Renal cortical epithelial cell (primary cell): Measurements from ENCODE around the gene TEX9. TPM values are rescaled to one million over a fixed set of nuclear protein-coding genes. Genes with fewer than 3 reads are reported as not detected.
"Not testable (repeated sequence)": the region's sequence is repeated elsewhere in the genome, so short reads cannot be mapped to it uniquely, and the experiment has no call there.

Experiments
- DNase-seq: peaks from one replicate; pipeline ENCODE4 v3.0.0-alpha.2; 2011; ENCODE audit warnings: low read depth
- total RNA-seq: library from RNA; depleted of rRNA; stranded (reverse); fragments of >200 nt; gene quantifications from 2 replicates; pipeline ENCODE4 v1.2.3, GENCODE V29; 2014

Gene TEX9
- total RNA-seq: 7.5 and 34.4 TPM in 2 replicates

DNA sequence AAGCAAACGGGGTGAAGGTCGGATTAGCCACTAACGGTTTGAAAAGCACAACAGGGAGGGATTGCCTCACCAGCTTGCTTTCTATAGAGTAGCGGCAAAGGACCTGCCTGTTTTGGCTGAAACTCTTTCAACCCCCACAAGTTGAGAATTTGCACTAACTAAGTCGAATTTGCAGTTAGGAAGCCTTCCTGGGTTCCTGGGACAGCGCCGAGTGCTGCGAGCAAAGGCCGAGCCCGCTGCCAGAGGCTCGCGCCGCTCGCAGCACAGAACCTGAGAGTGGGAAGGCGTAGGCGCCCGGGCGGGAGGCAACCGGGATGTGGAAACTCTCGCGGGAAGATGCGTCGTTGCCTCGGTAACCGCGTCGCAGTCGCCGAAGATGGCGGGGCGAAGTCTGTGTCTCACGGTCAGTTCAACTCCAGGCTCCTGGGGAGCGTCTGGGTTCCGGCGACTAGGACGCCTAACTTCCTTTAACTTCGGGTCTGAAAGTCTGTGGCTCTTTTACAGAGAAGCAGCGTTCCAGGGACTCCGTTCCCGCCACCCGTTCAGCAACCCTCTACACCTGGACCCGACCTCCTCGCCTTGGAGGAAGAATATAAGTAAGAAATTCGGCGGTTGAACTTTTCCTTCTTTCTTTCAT, at the start of gene TEX9:
Gene TEX9 (plus strand): TSS at position 352 of the 637 bp plus-strand sequence. CDS start 25 bp downstream, at position 377.
- peak; percentile 76 for DNase-seq

DNA sequence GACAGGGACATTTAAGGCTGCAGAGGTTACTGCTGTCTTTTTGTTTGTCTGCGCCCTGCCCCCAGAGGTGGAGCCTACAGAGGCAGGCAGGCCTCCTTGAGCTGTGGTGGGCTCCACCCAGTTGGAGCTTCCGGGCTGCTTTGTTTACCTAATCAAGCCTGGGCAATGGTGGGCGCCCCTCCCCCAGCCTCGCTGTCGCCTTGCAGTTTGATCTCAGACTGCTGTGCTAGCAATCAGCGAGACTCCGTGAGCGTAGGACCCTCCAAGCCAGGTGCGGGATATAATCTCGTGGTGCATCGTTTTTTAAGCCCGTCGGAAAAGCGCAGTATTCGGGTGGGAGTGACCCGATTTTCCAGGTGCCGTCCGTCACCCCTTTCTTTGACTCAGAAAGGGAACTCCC, 48.7 kb upstream of the TEX9 start:
- not testable (repeated sequence) for DNase-seq

DNA sequence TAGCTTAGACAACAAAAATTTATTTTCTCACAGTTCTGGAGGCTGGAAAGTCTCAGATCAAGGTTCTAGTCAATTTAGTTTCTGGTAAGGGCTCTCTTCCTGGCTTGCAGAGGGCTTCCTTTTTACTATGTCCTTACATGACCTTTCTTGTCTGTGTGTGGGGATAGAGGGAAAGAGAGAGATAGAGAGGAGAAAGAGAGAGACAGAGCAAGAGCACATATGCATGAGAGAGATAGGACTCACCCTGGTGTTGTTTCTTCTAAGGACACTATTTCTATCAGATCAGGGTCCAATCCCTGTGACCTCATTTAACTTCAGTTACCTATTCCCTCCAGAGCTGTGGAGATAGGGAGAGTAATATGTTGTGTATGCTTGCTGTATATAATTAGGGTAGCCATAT, 44.9 kb upstream of the TEX9 start:
- no peak for DNase-seq

DNA sequence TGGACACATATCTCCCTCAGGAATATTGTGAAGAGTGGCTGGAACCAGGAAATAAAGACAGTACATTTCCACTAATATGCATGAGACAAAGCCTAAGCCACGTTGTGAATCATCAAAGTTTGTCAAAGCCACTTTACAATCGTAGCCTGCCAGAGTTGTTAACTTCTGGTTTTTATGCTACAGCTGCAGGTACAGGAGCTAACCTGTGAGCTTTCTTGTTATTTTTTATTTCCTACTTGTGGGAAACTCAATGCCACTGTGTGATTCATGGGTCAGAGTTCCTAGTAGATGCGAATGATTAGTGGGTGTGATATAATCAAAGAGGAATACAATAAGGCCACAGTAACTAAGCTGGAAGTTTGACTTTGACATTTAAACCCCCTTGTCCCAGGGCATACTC, 44.4 kb upstream of the TEX9 start:
- DNase-seq: peak; percentile 30

DNA sequence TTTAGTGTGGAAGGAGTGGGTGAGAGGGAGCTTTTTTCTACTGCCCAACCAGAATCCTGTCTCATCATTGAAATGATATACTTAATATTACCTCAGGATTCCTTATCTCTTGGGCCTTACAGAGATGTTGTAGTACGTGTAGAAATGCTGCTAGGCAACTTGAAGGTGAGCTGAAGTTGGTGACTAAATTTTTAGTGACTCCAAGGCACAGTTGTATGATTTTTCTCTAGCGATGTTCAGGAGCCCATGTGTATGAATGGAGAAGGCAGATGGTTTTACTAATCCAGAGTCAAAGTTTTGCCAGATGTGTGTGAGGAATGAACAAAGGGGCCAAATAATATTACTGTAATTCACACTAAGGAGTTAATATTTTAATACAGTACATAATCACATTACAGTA, 42.8 kb upstream of the TEX9 start:
- DNase-seq: no peak

DNA sequence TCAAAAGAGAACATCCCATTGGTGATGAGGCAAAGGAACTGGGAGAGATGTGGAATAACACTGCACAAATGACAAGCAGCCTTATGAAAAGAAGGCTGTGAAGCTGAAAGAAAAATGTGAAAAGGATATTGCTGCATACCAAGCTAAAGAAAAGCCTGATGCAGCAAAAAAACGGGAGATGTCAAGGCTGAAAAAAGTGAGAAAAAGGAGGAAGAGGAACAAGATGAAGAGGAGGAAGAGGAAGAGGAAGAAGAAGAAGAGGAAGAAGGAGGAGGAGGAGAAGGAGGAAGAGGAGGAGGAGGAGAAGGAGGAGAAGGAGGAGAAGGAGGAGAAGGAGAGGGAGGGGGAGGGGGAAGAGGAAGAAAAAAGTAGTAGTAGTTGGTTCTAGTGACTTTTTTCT, 41.8 kb upstream of the TEX9 start:
- no peak for DNase-seq

DNA sequence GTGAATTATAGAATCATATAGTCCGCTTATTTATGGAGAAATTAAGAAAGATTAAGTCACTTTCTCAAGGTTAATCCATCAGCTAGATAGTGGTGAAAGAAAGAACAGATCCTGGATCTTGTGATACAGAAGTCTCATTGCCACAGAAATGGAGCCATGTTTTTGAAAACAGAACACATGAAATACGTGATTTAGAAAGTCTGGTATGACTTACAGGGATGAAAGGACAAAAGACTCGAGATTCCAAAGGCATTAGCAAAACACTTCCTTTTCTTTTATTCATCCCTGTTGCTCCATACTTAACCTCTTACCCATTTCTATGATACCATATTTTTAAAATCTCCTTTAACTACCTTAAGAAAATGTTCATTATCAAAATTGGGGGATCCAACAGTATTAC, 40.0 kb upstream of the TEX9 start:
- DNase-seq: no peak

DNA sequence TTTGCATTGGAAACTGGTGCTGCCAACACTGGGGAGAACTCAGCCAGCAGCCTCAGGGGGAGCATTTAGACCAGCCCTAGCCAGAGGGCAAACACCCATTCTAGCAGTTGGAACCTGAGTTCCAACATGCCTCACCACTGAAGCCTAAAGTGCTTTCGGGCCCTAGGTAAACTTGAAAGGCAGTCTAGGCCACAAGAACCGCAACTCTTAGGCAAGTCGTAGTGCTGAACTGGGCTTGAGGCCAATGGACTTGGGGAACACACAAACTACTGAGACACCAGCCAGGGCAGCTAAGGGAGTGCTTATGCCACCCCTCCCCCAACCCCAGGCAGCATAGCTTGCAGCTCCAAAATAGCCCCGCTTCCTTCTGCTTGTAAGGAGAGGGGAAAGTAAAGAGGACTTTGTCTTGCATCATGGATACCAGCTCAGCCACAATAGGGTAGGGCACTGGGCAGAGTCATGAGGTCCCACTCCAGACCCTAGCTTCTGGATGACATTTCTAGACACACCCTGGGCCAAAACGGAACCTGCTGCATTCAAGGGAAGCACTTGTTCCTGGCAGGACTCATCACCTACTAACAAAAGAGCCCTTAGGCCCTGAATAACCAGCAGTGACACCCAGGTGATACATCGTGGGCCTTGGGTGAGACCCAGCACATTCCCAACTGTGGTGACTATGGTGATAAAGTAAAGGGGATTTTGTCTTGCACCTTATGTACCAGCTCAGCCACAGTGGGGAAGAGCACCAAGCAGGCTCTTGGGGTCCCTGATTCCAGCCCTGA, 37.3 kb upstream of the TEX9 start:
- no peak for DNase-seq

DNA sequence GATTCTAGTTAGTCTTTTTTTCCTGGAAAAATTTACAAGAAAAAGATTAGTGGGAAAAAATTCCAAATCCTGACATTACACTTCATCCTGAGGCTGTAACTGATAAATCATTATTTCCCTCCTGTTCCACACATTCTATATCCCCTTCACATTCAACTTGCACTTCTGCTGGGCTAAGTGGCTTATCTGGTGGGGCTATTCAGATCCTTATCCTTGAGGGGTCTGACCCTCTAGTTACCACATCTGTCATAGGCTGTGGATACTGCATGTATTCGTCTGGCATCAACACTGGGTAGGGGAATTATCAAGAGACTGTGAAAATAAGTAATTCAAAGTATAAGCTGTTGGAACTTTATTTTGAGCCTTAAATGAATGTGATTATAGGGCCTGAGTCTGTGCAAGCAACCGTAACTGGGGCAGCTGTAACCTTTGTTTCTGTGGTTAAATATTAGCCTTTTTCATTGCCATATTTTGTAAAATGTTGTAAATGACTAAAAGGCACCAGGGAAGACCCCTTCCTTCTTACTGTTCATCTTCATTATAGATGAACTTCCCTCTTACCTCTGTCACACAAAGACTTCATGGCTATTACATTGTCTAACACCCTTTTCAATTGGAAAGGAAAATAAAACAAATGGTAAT, 28.0 kb upstream of the TEX9 start:
- DNase-seq: peak; percentile 30

DNA sequence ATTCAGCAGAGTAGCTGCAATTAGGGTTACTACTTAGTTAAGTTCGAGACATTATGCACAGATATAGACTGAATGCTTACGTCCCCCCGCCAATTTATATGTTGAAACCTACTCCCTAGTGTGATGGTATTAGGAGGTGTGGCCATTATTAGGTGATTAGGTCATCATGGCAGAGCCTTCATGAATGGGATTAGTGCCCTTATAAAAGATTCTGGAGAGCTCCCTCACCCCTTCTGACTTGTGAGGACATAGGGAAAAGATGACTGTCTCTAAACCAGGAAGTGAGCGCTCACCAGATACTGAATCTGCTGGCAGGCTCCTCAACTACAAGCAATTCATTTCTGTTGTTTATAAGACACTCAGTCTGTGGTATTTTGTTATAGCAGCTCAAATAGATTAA, 25.6 kb upstream of the TEX9 start:
- no peak for DNase-seq

DNA sequence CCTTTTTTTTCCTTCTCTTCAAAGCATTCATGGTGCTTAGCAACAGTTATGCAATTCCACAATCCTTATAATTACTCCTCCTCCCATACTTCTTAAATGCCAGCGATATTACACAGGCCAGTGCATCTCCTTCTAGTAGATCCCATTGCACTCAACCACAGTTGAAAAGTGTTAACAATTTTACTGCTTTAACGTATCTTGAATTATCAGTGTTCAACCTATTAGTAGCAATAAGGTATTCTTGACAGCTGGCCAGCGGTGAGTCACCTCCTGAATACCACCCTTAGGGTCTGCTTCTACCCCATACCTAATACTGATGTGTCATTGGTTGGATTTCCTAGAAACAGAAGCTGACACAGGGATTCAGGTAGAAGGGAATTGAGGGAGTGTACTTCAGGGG, 24.0 kb upstream of the TEX9 start:
- peak; percentile 55 for DNase-seq

DNA sequence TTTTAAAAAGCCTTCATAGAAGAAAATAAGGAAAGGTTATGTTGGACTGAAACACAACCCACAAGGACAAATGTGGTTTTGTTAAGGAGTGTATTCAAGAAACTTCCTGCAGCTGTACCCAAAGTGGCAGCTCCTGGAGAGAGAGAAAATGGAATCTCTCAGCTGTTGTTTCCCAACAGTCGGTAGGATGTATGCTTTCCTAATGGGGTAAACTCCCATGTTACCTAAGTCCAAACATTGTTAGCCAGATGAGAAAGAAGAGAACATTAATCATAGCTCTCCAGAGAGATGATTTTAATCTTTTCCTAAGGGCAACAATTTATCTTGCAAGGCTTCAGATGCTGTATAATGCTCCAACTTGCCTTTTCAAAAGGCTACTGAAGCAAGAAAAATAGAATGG, 22.6 kb upstream of the TEX9 start:
- DNase-seq: no peak

DNA sequence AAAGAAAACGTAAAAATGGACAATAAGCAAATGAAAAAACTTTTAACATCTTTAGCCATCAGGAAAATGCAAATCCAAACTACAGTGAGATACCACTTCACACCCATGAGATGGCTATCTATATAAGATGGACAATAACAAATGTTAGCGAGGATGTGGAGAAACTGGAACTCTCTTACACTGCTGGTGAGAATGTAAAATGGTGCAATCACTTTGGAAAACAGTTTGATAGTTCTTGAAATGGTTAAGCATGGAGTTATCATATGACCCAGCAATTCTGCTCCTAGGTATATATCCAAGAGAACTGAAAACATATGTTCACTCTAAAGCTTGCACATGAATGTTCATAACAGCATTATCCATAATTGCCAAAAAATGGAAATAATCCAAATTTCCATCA, 21.3 kb upstream of the TEX9 start:
- no peak for DNase-seq

DNA sequence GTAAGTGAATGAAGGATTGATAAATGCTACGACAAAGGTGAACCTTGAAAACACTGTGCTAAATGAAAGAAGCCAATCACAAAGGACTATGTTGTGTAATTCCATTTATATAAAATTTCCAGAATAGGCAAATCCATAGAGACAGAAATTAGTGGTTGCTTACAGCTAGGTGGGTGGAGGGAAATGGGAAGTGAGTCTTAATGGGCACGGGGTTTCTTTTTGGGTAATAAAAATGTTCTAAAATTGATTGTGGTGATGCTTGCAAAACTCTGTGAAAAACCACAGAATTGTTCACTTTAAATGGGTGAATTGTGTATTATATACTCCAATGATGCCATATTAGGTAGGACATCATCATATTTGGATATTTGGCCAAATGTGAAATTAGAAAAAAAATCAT, 20.9 kb upstream of the TEX9 start:
- DNase-seq: no peak

DNA sequence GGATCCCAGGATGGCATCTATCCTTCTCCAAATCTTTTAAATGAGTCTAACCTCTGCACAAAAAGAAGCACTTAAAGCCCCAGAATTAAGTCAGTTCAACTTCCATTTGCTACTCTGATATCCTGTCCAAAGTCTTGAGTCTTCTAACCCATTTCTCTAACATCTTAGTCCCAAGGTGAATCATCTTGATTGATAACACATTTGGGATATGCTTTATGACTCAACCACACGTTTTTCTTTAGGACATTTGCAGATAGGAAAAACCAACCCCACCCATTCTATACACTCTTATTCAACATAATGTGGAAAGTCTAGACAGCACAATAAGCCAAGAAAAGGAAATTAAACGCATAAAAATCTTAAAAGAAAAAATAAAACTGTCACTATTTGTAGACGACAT, 18.8 kb upstream of the TEX9 start:
- no peak for DNase-seq

DNA sequence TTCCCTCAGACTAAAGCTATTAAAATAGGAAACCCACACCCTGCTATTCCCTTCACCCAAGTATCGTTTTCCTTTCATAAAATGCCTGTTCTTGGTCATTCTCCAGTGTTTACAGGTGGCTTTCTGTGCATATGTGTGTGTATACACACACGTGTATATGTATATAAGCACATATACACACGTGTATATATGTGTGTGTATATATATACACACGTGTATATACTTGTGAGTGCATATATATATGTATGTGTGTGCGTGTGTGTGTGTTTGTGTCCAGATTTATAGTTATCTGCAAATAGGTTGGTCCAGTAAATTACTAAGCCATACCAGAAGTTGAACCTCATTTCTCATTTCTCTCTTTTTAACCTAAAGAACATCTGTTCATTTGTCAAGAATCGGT, 15.7 kb upstream of the TEX9 start:
- DNase-seq: no peak

DNA sequence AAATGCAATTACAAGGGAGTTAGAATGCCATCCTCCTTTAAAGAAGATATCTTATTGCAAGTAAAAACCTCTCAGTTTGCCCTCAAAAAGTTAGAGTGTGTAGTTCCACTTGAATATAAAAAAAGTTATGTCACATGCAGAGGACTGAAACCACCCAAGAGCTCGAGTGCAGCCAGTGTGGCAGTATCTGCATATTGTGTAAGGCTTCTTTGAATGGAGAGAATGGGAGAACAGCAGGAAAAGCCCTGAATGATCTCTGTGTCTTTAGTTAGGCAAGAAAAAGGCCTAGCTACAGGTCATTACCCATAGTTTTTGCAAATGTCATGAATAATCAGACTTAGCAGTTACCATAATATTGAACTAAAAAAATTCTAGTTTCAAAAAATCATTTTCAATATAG, 13.9 kb upstream of the TEX9 start:
- DNase-seq: no peak

DNA sequence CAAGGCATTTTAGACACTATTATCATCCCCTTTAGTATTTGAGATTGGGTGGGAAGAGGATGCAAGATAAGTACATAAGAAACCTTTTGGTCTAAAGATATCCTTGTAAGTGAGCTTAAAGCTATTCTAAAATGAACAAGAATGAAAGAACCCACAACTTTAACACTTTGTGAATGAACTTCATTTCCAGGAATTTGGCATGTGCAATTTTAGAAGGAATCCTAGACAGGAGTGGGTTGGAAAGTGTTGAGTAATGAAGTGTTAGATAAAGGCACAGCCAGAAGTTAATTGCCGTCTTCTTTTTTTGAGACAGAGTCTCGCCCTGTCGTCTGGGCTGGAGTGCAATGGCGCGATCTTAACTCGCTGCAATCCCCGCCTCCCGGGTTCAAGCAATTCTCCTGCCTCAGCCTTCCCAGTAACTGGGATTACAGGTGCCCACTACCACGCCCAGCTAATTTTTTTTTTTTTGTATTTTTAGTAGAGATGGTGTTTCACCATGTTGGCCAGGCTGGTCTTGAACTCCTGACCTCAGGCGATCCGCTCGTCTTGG, 13.2 kb upstream of the TEX9 start:
- DNase-seq: no peak

DNA sequence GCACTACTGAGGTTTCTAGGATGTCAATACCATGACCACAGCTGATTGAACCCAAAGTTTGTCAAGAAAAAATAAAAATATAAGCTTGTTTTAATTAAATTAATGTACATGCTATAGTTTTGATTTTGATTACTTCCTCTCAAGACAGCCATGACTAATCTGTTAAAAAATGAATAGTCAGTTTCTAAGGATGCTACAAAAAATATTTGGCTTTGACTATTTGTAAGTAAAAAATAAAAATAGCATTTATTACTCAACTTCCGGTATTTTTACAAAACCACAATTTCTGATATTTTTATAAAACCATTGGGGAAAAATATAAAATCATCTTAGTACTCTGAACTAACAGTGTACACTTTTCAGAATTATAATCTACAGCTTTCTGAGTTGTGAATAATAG, 12.1 kb upstream of the TEX9 start:
- no peak for DNase-seq

DNA sequence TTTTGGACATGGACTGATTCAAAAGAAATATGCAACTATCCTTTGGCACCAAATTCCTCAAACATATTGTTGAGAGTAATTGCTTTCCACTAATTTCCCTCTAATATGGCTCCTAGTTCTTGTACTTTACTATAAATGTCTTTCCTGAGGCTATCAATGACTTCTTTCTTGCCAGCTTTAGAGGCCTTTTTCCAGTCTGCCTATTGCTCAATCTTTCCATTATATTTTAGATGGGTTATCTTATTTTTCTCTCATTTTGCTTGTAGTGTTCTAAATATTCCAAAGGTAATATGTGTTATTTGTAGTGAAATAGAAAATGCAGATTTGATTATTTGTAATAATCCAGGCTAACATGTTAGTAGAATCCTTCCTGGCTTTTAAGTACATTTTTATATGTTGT, 11.5 kb upstream of the TEX9 start:
- no peak for DNase-seq

DNA sequence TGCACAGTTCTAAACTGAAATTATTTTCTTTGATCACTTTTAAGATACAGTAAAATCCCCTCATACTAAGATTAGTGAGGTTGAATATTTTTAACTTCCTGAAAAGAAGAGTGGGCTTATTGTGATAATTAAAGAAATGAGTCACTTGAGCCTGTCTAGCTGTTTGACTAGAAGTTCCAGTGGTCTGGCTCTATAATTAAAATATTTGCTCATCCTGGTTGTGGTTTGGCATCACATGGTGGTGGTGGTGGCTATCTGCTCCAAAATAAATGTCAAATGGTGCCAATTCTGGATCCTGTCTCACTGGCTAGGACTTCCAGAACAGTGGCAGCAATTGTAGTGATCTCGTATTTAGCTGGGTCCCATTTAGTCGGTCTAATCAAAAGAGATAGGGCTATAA, 8.6 kb upstream of the TEX9 start:
- DNase-seq: peak; percentile 52

DNA sequence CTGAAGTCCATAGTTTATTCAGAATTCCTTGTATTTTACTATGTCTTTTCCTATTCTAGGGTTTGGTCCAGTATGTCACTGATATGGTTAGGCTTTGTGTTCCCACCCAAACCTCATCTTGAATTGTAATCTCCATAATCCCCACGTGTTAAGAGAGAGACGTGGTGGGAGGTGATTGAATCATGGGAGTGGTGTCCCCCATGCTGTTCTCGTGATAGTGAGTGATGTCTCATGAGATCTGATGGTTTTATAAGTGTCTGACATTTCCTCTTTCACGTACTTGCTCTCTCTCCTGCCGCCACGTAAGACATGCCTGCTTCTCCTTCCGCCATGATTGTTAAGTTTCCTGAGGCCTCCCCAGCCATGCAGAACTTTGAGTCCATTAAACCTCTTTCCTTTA, 6.6 kb upstream of the TEX9 start:
- no peak for DNase-seq

DNA sequence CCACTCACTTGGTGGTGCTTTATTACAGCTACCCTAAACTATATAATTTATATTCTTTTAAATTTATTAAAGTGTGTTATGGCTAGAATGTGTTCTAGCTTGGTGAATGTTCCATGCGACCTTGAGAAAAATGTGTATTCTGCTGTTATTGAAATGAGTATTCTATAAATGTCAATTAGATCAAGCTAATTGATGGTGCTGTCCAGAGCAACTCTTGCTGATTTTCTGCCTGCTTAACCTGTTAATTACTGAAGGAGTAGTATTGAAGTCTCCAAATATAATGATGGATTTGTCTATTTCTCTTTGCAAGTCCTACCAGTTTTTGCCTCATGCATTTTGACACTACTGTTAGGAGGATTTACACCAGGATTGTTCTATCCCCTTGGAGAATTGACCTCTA, 3.2 kb upstream of the TEX9 start:
- DNase-seq: no peak
